ENCODE data around the gene ZNF700.
"Not testable (repeated sequence)": the region's sequence is repeated elsewhere in the genome, so short reads cannot be mapped to it uniquely, and the experiment has no call there.

Gene ZNF700

DNA sequence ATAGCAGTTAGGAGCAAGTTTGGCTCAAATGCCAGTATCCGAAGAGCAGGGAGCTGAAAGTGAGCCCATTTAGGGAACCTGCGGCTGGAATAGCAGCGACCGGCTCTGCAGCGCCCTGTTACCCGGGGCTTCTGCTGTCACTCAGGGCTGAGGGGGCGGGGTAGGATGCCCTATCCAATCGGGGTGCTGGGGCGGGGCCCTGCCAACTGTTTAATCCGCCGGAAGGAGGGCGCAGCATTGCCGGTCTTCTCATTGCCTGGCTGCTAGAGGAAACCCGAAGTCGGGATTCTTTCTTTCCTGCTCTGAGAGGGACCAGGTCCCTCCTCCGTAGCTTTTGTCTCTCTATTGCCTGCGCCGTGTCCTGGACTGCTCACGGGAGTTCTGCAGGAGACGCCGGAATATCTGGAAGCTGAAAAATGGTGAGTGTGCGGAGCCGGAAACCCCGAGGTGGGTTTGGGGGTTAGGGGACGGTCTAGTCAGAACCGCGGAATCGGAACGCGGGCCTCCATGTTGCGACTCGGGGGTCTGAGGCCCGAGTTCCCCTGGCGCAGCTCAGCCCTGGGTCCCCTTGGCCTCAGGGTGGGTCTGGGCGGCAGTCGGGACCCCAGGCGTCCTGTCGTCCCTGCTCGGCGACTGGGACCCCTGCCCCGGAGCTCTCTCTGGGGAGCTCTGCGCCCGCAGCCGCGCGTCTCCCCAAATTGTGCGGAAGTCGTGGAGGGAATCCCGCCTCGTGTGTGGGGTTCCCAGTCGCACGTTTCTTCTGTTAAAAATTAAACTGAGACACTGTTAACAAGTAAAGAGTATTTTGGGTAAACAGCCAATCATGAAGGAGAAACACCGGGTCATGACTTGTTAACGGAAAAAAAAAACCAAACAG lies 62.7 kb downstream of the ZNF700 start:
- DNase-seq (ENCODE audit: low spot score): peak; percentile 98
- peak overlapping the region; percentile 91 for H3K27ac ChIP-seq
- CTCF ChIA-PET: interaction anchor here (0.6 to 2.7 kb wide), 10 partner anchors 10 to 694 kb away, joined by 3 to 28 read pairs (median 5); partner anchors contain the start of genes DHPS, ZNF491 and ZNF700
- POLR2A ChIA-PET (ENCODE audit: low non-redundant PET): interaction anchor here (0.5 kb wide), 1 partner anchor 33 kb away, joined by 8 read pairs; no protein-coding TSS in a partner anchor
- TF ChIP-seq CTCF (conservative IDR thresholded peaks at IDR 0.05; ENCODE audit: low read depth): no peak

- POLR2A ChIA-PET (ENCODE audit: low non-redundant PET): no interaction called here
- DNase-seq (ENCODE audit: low spot score): no peak
- peak overlapping the region; percentile 91 for H3K27ac ChIP-seq
- peak; percentile 19 for TF ChIP-seq CTCF (conservative IDR thresholded peaks at IDR 0.05; ENCODE audit: low read depth)
- CTCF ChIA-PET: interaction anchor here (0.6 to 2.7 kb wide), 14 partner anchors 8 to 225 kb away, joined by 3 to 28 read pairs (median 4); partner anchors contain the start of genes ZNF20, ZNF491 and ZNF700
These were observed 64.2 kb downstream of the ZNF700 start for GRCh38 chr19:11989112-11989456.

GRCh38 chr19:11991921-11992320 lies 67.0 kb downstream of the ZNF700 start:
- POLR2A ChIA-PET (ENCODE audit: low non-redundant PET); H3K27ac ChIP-seq; DNase-seq (ENCODE audit: low spot score): not testable (repeated sequence)
- CTCF ChIA-PET: interaction anchor here (1.2 to 1.3 kb wide), 2 partner anchors 28 to 68 kb away, joined by 3 to 4 read pairs; partner anchors contain the start of gene ZNF700

- CTCF ChIA-PET: no interaction called here
- POLR2A ChIA-PET (ENCODE audit: low non-redundant PET): no interaction called here
- no peak overlapping the region for H3K27ac ChIP-seq
- no peak for DNase-seq (ENCODE audit: low spot score)
- TF ChIP-seq CTCF (conservative IDR thresholded peaks at IDR 0.05; ENCODE audit: low read depth): no peak
These were observed 70.3 kb downstream of the ZNF700 start for GRCh38 chr19:11995174-11995573.
